HepG2 (cell line): Measurements from ENCODE around the gene LACTBL1. TPM values are rescaled to one million over a fixed set of nuclear protein-coding genes. Genes with fewer than 3 reads are reported as not detected.

Experiments used
- ASH2L ChIP-seq: fragments of 300-600, 200-600 bp; sonication (generic); IDR thresholded peaks from 2 replicates; pipeline ENCODE4 v1.7.0; 2017; ENCODE audit warnings: low read depth, mild to moderate bottlenecking, moderate library complexity, mixed read lengths, low read length; ENCODE audit not compliant: insufficient read length
- BCL3 ChIP-seq: sonication (generic); formaldehyde crosslinking; IDR thresholded peaks from 2 replicates; pipeline ENCODE4 v1.5.1; 2020; ENCODE audit warnings: mild to moderate bottlenecking, missing genetic modification reagents, moderate library complexity
- BRF2 ChIP-seq: sonication (generic); formaldehyde crosslinking; IDR thresholded peaks from 2 replicates; pipeline ENCODE4 v1.8.1; 2022; ENCODE audit warnings: mild to moderate bottlenecking, missing genetic modification reagents
- CBX1 ChIP-seq: IDR thresholded peaks from one replicate; pipeline ENCODE4 v1.6.1; 2016; ENCODE audit warnings: antibody characterized with exemption, low read depth
- FOXJ3 ChIP-seq: sonication (generic); formaldehyde crosslinking; IDR thresholded peaks from 2 replicates; pipeline ENCODE4 v1.4.0; 2020; ENCODE audit warnings: missing genetic modification reagents, mild to moderate bottlenecking, borderline replicate concordance
- GMEB2 ChIP-seq: IDR thresholded peaks from 2 replicates; pipeline ENCODE4 v1.6.1; 2016; ENCODE audit warnings: missing biosample characterization, missing genetic modification reagents, low read depth
- HDAC1 ChIP-seq: sonication (generic); formaldehyde crosslinking; IDR thresholded peaks from 2 replicates; pipeline ENCODE4 v1.5.1; 2020; ENCODE audit warnings: mild to moderate bottlenecking, missing genetic modification reagents
- HNRNPUL1 ChIP-seq: fragments of 200-400 bp; formaldehyde crosslinking; IDR thresholded peaks from 2 replicates; pipeline ENCODE4 v1.6.1; 2017; ENCODE audit warnings: low read depth, mild to moderate bottlenecking, low read length, moderate library complexity
- ZBTB42 ChIP-seq: sonication (generic); formaldehyde crosslinking; IDR thresholded peaks from 2 replicates; pipeline ENCODE4 v1.5.0; 2020; ENCODE audit warnings: mild to moderate bottlenecking, missing genetic modification reagents
- ZBTB49 ChIP-seq: sonication (generic); formaldehyde crosslinking; IDR thresholded peaks from 2 replicates; pipeline ENCODE4 v1.4.0; 2020; ENCODE audit warnings: missing genetic modification reagents, borderline replicate concordance
- ZNF317 ChIP-seq: sonication (generic); formaldehyde crosslinking; IDR thresholded peaks from 2 replicates; pipeline ENCODE4 v1.5.0; 2020; ENCODE audit warnings: mild to moderate bottlenecking, missing genetic modification reagents
- ZNF577 ChIP-seq: sonication (generic); formaldehyde crosslinking; IDR thresholded peaks from 2 replicates; pipeline ENCODE4 v1.4.0; 2020; ENCODE audit warnings: mild to moderate bottlenecking, low read depth, missing genetic modification reagents, borderline replicate concordance
- ZNF619 ChIP-seq: sonication (generic); formaldehyde crosslinking; IDR thresholded peaks from 2 replicates; pipeline ENCODE4 v1.4.0; 2020; ENCODE audit warnings: mild to moderate bottlenecking, missing genetic modification reagents
- ZNF660 ChIP-seq: sonication (generic); formaldehyde crosslinking; IDR thresholded peaks from 2 replicates; pipeline ENCODE4 v1.5.1; 2020; ENCODE audit warnings: mild to moderate bottlenecking, low read depth, missing genetic modification reagents, borderline replicate concordance
- ZNF781 ChIP-seq: sonication (generic); formaldehyde crosslinking; IDR thresholded peaks from 2 replicates; pipeline ENCODE4 v1.5.1; 2020; ENCODE audit warnings: borderline replicate concordance, mild to moderate bottlenecking, missing genetic modification reagents; ENCODE audit errors: not compliant biosample characterization
- polyA plus RNA-seq, 8 experiments: library from polyadenylated mRNA; depleted of rRNA in 3 of 8; stranded (reverse) in 7 of 8; unstranded in 1 of 8; fragments of >200 nt; fragmentation: Illumina TruSeq in 4 of 8; extraction: Trizol in 4 of 8; gene quantifications; 2 replicates each; pipeline versions ENCODE4 v1.2.1 to v1.2.3, GENCODE V29; 2011 to 2016; ENCODE audit warnings: low read depth in 4 of 8, missing spikeins in 1 of 8, mixed read lengths in 1 of 8; ENCODE audit not compliant: insufficient read depth in 1 of 8
- total RNA-seq, 5 experiments: library from RNA; depleted of rRNA; stranded (reverse); fragments of >200 nt; fragmentation: Illumina TruSeq; extraction: Trizol; gene quantifications; 2 replicates each; pipeline ENCODE4 v1.2.3, GENCODE V29; 2016; ENCODE audit warnings: low read depth in 1 of 5
- TF ChIP-seq, protein P1 (sequence below): IDR thresholded peaks from 2 replicates; pipeline ENCODE4 v1.6.1; 2012; ENCODE audit warnings: inconsistent platforms
- TF ChIP-seq, protein P2 (sequence below): sonication (generic); formaldehyde crosslinking; IDR thresholded peaks from 2 replicates; pipeline ENCODE4 v1.4.0; 2020; ENCODE audit warnings: missing genetic modification reagents

The LACTBL1 gene
- total and polyA plus RNA-seq, 2 of the 13 experiments (the other 11 are each of a cell fraction or from before 2014, with no cell fraction given) = 0.12 to 1.3 TPM

GRCh38 chr1:23019094-23019862, 46.6 kb upstream of the LACTBL1 start, which contains the start of gene KDM1A (continued):
- peak; percentile 75; the same call in 1 of the 2 replicates for TF ChIP-seq FOXJ3 (CRISPR knock-in tag)
- no peak for TF ChIP-seq ZBTB42
- no peak for TF ChIP-seq ZBTB49
- 0 out of 2 replicates have a peak, but pooled peaks have one; percentile 24 for TF ChIP-seq BRF2 (CRISPR knock-in tag)
- TF ChIP-seq CBX1 = peak; percentile 78
- TF ChIP-seq ZNF781 = no peak
- TF ChIP-seq, protein P1, sequence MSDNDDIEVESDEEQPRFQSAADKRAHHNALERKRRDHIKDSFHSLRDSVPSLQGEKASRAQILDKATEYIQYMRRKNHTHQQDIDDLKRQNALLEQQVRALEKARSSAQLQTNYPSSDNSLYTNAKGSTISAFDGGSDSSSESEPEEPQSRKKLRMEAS = peak; percentile 89
- no peak for TF ChIP-seq HNRNPUL1
- TF ChIP-seq ZNF577 (CRISPR knock-in tag) = no peak
- peak; percentile 88 for TF ChIP-seq BCL3
- TF ChIP-seq, protein P2, sequence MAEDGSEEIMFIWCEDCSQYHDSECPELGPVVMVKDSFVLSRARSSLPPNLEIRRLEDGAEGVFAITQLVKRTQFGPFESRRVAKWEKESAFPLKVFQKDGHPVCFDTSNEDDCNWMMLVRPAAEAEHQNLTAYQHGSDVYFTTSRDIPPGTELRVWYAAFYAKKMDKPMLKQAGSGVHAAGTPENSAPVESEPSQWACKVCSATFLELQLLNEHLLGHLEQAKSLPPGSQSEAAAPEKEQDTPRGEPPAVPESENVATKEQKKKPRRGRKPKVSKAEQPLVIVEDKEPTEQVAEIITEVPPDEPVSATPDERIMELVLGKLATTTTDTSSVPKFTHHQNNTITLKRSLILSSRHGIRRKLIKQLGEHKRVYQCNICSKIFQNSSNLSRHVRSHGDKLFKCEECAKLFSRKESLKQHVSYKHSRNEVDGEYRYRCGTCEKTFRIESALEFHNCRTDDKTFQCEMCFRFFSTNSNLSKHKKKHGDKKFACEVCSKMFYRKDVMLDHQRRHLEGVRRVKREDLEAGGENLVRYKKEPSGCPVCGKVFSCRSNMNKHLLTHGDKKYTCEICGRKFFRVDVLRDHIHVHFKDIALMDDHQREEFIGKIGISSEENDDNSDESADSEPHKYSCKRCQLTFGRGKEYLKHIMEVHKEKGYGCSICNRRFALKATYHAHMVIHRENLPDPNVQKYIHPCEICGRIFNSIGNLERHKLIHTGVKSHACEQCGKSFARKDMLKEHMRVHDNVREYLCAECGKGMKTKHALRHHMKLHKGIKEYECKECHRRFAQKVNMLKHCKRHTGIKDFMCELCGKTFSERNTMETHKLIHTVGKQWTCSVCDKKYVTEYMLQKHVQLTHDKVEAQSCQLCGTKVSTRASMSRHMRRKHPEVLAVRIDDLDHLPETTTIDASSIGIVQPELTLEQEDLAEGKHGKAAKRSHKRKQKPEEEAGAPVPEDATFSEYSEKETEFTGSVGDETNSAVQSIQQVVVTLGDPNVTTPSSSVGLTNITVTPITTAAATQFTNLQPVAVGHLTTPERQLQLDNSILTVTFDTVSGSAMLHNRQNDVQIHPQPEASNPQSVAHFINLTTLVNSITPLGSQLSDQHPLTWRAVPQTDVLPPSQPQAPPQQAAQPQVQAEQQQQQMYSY = no peak
- no peak for TF ChIP-seq ZNF660 (CRISPR knock-in tag)
- TF ChIP-seq ASH2L = peak; percentile 96
- peak; percentile 75 for TF ChIP-seq ZNF619 (CRISPR knock-in tag)
- peak; percentile 95 for TF ChIP-seq HDAC1 (CRISPR knock-in tag)
- peak; percentile 78; the same call in 1 of the 2 replicates for TF ChIP-seq ZNF317 (CRISPR knock-in tag)
- TF ChIP-seq GMEB2 = peak; percentile 78
